ENCODE results near the gene PKD1.

PKD1 gene

DNA sequence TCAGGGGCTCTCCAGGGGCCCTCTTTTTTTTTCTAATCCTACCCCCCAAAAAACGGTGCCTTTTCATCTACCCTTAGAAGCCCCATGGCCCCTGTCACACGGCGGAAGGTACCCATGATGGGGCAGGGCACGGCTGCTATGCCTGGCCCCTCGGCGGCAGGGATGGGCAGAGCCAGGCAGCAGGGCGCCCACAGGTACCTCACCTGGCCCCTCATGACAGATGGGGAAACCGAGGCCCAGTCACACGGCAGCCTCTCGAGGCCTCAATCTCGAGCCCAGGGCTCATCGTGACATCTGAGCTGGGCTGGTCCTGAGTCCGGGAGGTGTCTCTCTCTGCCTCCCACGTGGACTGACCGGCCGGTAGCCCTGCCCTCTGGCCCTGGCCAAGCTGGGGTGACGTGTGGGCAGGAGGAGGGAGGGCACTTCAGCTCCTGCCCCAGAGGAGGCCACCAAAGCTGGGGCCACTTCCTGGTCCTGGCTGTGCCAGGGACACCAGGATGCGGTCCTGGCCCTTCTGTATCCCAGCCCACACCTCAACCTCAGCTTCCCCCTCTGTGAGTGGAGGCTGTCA, 31.5 kb upstream of the PKD1 start:
- no peak for DNase-seq

- no peak for DNase-seq
Observed at GRCh38 chr16:2166263-2167067, 30.8 kb upstream of the PKD1 start.

DNA sequence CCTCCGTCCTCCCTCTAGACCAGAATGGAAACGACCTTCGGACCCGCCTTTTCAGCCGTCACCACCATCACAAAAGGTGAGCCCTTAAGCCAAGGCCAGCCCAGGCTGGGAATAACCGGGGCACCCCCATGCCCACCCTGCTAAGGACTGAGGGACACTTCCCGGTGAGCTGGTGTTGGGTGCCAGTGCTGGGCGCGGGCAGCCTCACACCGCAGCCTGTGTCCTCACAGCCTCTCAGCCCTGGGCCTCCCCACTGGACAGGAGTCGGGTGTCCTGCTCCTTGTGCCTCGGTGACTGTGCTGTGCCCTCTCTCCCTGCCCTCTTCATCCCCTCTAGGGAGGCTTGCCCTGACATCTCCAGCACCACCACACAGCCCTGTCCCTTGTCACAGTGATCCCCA, 30.2 kb upstream of the PKD1 start:
- no peak for DNase-seq

- no peak for DNase-seq
Observed at GRCh38 chr16:2163211-2163881, 27.6 kb upstream of the PKD1 start.

- no peak for DNase-seq
Observed at GRCh38 chr16:2162676-2163118, 27.0 kb upstream of the PKD1 start.

DNA sequence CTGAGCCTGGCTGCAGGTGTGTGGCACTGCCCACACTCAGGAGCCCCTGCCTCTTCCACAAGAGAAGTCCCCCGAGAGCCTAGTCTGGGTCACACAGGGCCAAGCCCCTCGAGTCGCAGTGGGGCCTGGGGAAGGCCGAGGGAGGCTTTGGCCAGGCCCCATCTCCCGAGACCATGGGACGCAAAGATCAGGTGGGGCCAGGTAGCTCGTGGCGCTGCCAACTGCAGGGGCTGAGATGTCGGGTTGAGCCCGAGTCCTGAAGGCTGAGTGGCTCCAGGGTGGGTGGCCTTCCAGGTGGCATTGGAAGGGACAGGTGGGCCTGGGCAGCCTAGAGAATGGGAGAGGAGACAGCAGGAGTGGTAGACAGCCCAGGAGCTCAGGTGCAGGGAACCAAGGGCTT, 26.2 kb upstream of the PKD1 start:
- no peak for DNase-seq

- no peak for DNase-seq
Observed at GRCh38 chr16:2160915-2161551, 25.3 kb upstream of the PKD1 start.

DNA sequence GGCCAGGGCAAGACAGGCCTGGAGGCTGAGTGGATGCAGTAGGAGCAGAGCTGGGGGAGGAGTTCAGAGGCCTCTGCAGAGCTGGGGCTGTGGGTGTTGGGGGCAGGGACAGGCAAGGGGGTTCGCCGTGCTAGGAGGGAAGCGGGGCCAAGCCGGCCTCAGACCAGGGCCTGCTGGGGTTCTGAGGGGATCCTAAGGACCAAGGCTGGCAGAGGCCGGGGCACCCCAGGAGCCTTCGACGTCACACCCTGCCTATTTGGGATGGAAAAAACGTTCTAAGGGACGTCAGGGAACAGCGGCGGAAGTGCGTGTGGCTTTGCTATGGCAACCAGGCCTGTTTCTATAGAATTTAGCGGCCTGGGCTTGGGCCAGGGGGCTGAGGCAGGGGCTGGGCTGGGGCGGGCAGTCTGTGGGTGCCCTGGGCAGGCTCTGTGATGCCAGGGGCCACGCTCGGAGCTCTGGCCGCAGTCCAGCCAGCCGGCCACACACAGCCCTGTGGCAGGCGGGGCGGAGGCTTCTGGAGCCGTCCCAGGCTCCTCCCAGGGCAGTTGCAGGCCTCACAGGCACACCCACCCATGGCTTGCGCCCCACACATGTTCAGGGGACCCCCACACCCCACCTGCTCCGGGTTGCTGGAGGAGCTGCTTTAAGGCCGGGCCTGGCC, 23.6 kb upstream of the PKD1 start:
- DNase-seq: no peak

- no peak for DNase-seq
Observed at GRCh38 chr16:2158262-2158638, 22.6 kb upstream of the PKD1 start.

- DNase-seq: no peak
Observed at GRCh38 chr16:2157480-2158261, 22.0 kb upstream of the PKD1 start.

- DNase-seq: no peak
Observed at GRCh38 chr16:2156849-2157224, 21.1 kb upstream of the PKD1 start.

DNA sequence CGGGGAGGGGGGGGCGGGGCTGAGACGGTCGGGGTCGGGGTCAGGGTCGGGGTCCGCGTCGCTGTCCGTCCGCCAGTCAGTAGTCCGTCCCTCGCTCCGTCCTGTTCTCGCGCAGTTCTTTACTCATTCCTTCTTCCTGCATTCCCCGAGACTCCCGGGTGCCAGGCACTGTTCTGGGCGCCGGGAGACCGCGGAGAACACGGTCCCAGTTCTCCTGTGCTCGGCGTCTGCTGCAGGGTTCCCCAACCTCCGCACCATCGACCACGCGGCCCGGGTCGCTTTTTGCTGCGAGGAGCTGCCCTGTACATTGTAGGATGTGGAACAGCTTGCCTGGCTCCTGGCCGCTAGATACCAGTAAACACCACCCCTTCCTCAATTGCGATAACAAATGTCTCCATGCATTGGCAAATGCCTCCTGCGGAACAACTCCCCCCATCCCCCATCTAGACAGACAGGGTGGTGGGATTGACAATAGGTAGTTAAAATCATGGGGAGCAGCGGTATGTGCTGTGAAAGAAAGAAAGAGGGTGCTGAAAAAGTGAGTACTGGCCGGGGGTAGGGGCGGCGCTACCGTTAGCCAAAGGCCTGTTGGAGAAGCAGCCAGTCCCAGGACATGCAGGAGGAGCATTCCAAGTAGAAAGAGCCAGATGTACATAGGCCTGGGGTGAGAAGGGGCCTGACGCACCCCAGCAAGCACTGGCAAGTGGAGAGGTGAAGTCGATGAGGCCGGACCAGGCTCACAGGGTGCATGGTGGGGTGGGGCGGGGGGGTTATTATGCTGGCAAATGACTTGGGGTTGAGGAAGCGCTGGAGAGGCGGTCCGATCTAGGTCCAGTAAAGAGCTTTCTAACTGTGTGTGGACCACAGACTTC, 20.5 kb upstream of the PKD1 start:
- DNase-seq: peak; percentile 26

DNA sequence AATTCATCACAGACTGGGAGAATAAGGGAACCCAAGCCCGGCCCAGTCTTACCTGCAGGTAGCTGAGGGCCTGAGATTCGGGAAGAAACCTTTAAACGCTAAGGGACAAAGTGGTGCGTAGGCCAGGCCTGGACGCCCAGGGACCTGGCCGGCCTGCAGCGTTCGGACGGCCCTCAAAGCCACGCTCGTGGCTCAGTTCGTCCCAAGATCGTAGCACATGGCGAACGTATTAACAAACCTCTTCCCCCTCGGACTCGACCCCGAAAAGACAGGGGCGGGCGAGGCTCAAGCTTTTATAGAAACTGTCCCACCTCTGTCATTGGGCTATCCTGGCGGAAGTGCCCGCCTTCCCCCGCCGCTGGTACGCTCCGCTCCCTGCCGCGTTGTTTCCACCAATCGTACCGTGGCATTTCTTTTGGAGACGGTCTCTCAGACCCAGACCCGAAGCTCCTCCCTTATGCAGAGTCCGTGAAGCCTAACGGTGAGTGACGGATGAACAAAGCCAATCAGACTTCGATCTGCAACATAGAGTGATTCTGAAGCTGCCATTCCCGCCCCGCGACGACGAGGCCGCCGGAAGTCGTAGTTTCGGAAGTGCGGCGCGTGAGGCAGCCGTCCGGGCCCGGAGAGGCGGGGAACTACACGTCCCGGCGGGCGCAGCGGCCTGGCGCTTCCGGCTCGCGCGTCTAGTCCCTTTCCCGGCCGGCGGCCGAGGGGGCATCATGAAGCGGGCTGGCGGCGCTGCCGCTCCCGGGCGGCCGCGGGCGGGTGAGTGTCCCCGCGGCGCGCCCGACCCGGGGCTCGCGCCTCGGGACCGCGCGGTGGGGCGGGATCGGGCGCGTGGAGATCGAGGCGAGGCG, 19.6 kb upstream of the PKD1 start, which contains the start of gene TRAF7:
Gene TRAF7, plus strand, starts transcription at position 692 of the 860 bp plus-strand sequence. CDS start 8,139 bp downstream, outside the sequence.
- peak; percentile 98 for DNase-seq

- no peak for DNase-seq
Observed at GRCh38 chr16:2154533-2155090, 18.9 kb upstream of the PKD1 start.

GRCh38 chr16:2152695-2153506, 17.2 kb upstream of the PKD1 start:
- peak; percentile 58 for DNase-seq

DNA sequence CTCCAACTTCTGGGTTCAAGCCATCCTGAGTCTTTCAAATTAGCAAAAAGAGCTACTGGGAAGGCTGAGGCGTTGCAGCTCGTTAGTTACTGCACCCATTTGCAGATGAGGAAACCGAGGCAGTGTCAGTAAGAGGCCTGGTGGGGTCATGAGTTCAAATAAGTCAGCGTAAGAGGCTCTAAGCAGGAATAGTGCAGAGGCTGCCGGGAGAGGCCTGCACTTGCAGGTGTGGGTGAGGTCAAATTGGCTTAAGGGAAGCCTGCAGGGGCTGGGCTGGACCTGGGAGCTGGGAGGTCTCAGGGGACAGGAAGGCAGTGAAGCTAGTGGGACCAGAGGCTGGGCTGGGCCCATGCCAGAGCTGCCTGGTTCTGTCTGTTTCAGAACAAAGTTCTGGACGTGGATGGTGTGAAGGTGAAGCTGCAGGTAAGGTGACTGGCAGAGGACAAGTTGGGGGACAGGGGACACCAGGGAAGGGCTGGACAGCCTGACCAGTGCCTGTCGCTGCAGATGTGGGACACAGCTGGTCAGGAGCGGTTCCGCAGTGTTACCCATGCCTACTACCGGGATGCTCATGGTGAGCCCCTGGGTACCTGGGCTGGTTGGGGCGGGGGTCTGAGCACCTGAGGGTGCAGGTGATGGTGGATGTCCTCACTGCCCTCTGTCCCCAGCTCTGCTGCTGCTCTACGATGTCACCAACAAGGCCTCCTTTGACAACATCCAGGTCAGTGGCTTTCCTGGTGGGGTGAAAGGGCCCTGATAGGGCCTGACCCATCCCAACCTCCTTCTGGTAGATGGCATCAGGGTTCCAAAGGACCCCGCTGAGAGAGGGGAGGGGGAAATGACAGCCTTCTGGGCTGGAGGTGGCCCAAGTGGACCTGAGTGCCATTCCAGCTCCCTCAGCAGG, 15.7 kb upstream of the PKD1 start:
- DNase-seq: no peak

- peak; percentile 39 for DNase-seq
Observed at GRCh38 chr16:2150418-2151187, 14.9 kb upstream of the PKD1 start.
